IPS-18c (cell line): ENCODE measurements around the gene TRIO.

Experiments
- H3K4me3 ChIP-seq: 2 replicates; pipeline ENCODE4 v1.7.0; 2013; ENCODE audit warnings: low read depth, mild to moderate bottlenecking, low read length, moderate library complexity; ENCODE audit not compliant: insufficient read depth
- H3K9me3 ChIP-seq: one replicate; pipeline ENCODE4 v1.6.1; 2013; ENCODE audit warnings: mild to moderate bottlenecking, low read length, moderate library complexity; ENCODE audit not compliant: control insufficient read depth, insufficient read depth

TRIO gene

DNA sequence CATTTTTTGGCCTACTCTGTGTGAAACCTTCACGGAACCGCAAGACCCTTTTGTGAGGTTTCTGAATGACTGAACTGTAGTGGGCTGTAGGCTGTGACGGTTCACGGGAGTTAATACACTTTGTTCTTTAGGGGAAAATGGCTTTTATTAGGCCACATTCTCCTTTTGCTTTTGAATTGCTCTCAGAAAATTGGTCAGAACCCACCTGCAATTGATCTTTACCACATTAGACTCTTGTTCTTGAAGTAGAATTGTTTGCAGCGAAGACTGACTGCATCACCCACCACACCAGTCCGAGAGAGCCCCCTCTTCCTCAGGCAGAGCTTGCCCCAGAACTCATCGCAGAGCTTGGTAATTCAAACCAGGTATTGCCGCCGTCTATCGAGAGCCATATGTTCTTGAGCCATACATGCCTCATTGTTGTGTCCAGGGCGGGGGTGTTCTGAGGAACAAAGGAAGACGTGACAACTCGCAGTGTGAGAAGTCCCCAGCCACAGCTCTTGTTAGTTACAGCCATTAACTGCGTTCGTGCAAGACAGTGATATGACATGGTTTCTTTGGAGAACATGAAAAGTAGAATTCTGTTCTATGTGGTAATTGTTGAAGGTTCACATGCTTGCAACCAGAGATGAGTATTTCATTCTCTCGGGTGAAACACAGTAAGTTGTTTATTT lies 272.0 kb downstream of the TRIO start:
- Histone ChIP-seq H3K9me3 (no peaks in the 10 kb centered on the region), H3K4me3 (no peak overlapping the region)

DNA sequence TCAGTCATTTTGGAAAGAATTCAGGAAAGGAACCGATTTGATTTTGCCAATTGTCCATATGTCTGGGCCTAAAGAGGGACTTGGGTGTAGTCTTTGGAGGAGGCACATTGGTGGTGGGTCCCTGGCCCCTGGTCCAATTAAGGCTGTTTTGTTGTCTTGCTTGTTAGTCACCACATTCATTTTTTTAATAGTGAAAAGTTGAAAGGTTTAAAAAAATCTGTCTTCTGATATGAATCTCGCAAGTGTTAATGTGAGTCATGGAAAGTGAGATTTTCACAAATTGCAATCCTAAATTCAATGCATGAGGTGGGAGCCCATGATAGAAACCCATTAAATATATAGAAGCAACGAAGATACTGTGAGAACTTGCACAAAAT lies 272.5 kb downstream of the TRIO start:
- no peaks in the 10 kb centered on the region for H3K9me3 ChIP-seq
- H3K4me3 ChIP-seq = no peak overlapping the region

DNA sequence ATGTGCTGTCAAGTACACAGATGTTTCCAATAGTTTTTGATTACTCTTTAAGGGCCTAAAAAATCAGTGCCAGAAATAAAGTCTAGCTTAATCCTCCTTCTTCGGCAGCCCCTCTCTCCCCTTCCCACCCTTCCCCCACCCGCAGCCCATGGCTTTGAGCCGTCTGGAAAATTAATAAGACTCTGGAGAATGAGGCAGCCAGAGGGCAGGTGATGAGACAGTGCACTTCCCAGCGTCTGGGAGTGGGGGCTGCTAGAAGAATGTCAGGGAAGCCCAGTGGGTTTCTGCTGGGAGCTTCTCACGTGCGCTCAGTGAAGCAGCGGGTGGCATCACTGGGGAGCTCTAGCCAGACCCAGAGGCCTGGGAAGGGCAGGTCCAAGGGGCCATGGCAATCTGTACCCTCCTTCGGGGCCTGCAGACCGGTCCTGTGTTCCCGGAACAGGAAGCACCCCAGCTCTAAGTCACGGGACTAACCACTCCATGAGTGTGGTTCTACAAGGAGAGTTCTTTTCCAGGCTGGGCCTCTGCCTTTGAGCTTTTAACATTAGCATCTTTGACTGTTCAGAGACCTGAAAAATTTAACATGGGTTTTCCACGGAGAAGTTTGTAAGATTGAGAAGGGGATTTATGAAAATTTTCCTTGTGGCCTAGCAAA lies 273.6 kb downstream of the TRIO start:
- Histone ChIP-seq H3K4me3 (no peak overlapping the region), H3K9me3 (no peaks in the 10 kb centered on the region)

DNA sequence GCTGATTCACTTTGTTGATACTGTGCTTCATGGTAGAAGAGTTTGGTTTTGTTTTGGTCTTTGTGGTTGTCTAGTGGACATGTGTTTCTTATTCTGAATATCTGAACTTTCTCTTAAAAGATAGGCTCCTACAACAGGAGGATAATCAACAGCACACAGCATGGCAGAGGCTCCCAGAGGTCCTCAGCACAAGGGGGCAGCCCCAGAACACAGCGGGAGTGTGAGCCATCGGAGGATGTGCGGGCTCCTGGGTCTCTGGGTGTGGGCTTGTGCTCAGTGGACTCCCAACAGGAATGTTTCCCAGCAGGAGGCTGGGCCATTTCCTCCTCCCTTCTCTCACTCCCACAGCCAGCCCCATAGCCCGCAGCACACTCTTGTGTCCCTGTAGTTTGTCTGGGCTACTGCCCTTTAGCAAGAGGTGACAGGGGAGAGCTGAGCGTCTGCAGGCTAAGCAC lies 274.2 kb downstream of the TRIO start:
- no peaks in the 10 kb centered on the region for H3K9me3 ChIP-seq
- no peak overlapping the region for H3K4me3 ChIP-seq

DNA sequence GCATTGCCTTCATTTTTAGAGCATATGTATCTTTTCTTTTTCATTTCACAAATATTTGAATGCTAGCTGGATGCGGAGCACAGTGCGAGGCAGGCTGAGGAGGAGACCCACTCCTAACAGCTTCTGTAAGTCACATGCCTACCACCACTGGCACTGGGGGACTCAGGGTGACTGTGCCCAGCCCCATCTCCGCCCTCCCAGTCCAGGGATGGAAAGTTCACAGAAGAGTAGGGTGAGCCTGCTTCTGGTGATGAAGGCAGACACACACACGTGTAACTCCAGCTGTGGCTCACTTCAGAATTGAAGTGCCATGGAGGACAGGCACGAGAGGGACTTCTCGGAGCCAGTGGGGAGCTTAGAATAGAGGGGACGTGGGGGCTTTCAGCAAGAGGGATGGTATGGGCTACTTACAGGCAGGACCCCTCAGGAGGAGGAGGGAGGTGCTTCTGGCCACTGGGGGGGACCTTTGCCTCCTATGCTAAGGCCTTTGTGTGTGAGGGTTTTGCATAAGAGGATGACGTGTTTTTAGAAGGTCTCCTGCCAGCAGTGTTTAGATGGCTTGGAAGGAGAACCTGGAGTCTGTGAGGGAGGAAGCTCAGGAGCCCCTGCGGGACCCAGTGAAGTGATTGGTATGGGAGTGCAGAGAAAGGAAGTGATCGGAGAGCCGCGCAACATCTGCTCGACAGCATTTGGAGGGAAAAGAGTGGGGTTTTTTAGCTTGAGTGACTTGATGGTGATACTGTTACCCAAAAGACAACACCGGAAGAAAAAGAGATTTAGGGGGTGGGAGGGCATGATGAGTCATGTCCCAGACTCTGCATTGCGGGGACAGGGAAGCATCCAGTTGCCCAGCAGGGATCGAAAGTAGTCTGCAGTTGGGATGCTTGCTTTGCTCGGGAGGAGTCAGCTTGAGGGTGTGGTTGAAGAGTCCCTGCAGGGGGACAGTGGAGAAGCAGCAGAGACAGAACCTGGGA lies 274.9 kb downstream of the TRIO start:
- H3K9me3 ChIP-seq = no peaks in the 10 kb centered on the region
- H3K4me3 ChIP-seq = no peak overlapping the region

DNA sequence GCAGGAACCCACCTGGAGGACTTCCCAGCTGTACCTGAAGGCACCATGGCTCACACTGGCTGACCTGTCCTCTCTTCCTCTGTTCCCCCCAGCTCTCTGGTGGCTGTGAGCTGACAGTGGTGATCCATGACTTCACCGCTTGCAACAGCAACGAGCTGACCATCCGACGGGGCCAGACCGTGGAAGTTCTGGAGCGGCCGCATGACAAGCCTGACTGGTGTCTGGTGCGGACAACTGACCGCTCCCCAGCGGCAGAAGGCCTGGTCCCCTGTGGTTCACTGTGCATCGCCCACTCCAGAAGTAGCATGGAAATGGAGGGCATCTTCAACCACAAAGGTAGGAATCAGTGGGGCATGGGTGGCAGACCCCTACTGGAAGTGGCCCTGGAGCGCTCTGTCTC lies 276.5 kb downstream of the TRIO start:
- H3K4me3 ChIP-seq = no peak overlapping the region
- H3K9me3 ChIP-seq = no peaks in the 10 kb centered on the region

DNA sequence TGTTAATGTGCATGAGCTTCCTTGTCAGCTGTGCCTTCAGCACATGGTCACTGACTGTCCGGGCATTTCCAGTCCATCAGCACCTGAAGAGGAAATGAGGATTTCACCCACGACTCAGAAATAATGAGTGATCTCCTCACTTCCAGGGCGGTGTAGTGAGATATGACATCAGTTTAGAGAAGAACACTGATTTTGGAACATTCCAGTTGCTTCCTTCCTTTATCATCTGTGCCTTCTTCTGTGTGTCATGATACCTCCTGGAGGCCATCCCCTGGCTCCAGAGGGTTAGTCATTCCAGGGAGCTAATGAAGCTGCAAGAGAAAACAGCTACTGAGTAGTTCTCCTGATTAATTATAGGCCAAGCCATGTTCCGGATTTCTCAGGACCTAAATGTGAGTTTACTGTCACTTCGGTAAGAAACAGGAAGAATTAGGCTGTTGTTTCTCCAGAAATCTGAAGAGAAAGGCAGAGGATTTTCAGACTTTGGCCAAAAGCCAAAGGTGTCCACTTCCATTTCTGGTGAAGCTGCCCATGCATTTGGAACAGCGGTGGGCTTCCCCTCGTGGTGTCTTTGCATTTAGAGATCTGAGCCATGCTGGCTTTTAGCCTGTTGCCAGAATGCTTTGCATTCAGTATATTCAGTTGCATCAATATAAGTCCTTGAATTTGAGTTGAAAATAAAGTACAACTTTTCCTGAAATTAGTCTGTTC lies 277.1 kb downstream of the TRIO start:
- Histone ChIP-seq H3K9me3 (no peaks in the 10 kb centered on the region), H3K4me3 (no peak overlapping the region)

DNA sequence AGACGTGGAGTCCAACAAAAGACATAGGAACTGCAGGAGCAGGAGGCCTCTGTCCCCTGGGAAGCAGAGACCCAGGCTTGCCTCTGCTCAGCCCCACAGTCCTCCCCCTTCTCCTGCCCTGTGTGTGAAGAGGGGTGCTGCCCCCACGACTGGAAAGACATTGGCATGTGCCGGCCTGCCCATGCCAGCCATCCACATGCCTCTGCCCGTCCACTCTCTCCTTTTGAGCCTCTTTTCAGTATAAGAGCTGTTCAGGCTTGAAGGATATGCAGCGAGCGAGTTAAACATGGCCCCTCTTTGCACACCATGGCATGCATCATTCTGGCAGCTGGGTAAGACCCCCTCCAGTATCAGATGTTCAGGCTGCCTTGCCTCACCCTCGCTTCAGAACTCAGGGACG lies 278.7 kb downstream of the TRIO start:
- H3K9me3 ChIP-seq = no peaks in the 10 kb centered on the region
- H3K4me3 ChIP-seq = no peak overlapping the region

DNA sequence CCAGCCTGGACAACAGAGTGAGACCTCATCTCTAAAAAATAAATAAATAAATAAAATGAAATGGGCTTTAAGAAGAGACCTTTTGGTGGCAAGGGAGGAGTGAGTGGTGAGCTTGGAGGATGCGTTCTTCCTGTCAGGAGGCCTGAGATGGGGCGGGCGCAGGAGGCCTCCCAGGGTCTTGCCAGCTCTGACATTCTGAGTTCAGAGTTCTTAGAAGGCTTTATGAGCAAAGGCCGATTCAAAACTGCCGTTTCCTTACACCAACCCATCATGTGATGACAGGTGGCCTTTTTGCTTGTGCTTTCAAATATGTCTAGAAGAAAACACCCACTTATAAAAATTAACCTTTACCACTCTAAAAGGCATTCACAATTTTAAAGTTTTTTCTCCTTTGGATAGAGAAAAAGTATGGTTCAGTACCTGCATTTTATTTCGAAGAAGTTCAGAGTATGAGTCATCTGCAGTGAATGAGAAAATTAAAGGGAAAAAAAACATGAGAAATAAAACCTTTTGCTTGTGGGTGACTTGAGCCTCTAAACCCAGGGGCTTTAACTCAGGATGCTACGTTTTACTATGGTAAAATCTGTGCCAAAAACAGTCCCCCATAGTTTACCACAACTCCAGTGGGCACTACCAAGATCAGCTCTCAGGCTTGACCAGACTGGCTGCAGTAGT lies 281.0 kb downstream of the TRIO start:
- no peaks in the 10 kb centered on the region for H3K9me3 ChIP-seq
- H3K4me3 ChIP-seq = no peak overlapping the region

DNA sequence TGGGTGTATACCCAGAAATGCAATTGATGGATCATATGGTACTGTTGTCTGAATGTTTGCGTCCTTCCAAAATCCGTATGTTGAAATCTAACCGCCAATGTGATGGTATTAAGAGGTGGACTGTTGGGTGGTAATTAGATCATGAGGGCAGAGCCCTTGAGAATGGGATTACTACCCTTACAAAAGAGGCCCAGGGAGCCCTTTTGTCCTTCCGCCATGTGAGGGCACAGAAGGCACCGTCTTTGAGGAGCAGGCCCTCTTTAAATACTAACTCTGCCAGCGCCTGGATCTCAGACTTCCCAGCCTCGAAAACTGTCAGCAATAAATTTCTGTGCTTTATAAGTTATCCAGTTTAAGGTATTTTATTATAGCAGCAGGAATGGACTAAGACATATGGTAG lies 282.4 kb downstream of the TRIO start:
- no peak overlapping the region for H3K4me3 ChIP-seq
- H3K9me3 ChIP-seq = no peaks in the 10 kb centered on the region

DNA sequence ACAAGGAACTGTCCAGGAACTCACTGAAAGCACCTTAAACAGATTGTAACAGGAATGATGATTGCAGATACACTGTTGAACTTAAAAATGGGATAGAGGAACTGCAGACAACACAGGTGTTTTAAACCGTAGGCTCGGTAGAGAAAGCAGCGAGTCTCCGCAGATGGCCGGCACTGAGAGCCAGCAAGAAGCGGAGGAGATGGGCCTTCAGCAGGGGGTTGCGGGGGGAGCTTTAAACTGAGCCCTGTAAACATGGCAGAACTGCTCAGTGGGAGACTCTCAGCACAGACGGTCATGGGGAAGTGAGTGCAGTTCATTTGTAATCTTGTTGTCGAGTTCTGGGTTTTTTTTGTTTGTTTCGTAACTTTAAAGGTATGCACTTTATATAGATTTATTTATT lies 283.4 kb downstream of the TRIO start:
- no peaks in the 10 kb centered on the region for H3K9me3 ChIP-seq
- H3K4me3 ChIP-seq = no peak overlapping the region

DNA sequence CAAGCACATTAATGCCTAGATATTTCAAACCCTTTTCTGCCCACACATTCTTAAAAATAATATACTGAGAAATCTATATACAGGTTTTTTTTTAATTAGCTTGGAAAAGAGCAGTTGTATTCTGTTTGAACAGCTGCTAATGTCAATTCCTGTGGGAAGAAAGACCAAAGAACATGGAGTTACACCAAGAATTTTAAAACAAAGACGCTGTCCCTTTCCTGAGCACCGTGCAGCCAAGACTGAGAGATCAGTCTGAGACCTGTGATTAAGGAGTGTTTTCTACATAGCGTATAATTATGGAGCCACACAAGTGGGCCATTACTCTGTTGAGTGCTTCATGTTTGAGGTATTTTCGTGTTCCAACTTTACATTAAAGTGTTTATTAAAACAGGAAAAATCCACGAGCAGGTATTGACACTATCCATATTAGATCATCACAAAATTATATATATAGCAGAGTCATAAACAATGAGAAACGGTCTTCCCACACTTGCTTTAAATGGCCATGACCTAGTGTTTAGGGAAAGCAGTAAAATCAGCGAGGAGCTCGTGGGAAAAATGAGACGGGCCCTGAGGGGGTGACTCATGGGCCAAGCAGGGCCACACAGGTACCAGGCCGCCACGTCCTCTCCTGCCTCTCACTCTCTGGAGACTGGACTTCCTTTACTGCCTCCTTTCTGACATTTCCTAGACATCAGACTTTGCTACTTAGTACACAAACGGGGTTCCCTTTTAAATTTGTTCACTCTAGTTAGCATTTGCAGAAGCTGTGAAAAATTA lies 285.4 kb downstream of the TRIO start:
- no peak overlapping the region for H3K4me3 ChIP-seq
- no peaks in the 10 kb centered on the region for H3K9me3 ChIP-seq

DNA sequence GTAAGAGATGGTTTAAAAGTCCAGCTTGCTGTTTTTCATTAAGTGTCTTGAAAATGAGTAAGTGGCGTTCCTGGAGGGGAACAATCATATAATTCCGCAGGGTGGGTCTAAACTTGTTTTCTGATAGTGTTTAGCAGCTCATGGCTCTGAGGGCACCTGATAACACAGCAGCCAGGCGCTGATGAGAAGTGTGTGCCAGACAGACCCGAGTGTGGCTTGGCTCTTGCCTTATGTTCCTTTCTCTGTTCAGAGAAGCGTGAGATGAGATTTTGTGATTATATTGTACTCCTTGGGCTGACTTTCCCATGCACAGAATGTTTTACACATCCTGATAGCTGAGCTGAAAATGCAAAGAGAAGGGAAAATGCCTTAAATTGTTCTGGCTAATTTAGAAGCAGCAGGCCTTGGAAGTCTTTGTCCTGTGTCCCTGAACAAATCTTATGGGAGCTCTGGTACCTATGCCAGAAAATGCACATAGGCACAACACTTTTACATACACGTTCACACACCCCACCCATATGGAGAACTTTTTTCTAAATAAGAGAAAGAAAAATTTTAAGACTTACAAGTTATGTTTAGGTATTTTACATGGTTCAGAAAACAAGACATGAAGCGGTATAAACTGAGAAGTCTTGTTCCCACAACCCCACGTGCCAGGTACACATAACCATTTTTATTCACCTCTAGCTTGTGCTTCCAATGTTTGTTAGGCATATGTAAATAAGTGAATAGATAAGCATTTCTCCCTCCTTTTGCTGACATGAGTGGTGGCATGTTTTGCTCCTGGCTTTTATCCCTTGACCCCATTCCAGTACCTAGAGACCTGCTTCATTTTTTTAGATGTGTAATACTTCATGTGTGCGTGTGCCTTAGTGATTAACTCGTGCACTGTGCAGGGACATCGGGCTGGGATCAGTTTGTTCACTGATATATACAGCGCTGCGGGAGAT lies 286.2 kb downstream of the TRIO start:
- H3K4me3 ChIP-seq = no peak overlapping the region
- no peaks in the 10 kb centered on the region for H3K9me3 ChIP-seq

DNA sequence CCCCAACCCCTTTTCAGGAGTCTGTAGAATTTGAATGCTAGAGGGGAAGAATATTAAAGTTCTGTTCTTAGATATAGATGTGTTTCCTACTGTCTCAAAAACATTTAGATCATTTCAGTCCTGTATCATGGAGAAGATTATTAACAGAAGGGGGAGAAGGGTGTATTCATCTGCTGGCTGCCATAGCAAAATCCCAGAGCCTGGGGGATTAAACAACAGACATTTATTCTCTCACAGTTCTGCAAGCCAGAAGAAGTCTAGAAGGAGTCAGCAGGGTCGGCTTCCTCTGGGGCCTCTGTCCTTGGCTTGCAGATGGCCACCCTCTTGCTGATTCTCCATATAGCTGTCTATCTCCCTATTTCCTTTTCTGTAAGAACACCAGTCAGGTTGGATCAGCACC lies 288.4 kb downstream of the TRIO start:
- H3K4me3 ChIP-seq = no peak overlapping the region
- no peaks in the 10 kb centered on the region for H3K9me3 ChIP-seq

DNA sequence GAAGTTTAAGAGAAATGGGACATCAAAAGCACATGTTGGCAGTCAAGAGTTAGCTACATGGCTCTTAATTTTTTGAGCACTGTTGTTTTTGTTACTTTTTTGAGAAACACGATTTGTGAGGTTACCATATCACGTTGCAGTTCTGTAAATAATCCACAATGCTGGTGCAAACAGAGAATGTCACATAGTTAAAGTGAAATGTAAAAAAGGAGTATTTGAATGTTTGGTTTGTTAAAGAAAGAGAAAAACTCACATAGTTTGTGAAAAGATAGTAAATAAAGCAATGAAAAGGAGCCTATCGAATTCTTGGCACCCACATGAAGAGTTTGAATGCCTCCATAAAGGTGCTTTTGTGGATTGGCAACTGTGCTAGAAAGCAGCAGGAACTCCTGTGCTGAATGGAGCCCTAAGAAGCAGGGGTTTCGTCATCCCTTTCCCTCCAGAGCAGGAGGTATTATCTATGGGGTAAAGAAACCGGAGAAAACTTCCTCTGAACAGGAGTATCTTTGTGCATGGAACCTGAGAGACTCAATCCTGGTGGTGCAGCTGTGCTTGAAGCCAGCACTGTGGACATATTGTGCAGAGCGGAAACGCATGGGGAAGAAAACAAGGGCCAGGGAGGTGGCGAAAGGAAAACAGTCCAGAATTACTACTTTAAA lies 289.9 kb downstream of the TRIO start:
- Histone ChIP-seq H3K9me3 (no peaks in the 10 kb centered on the region), H3K4me3 (no peak overlapping the region)
